Vagina (tissue), 2 donors: ENCODE results near the gene TMEM163. TPM values are rescaled to one million over a fixed set of nuclear protein-coding genes. Genes with fewer than 3 reads are reported as not detected.

Experiments
- DNase-seq, 2 donors: peaks; one replicate each; pipeline ENCODE4 v3.0.0-alpha.2; 2017; ENCODE audit errors: extremely low spot score in 2 of 2
- H3K27ac ChIP-seq: fragments of 200-600 bp; sonication (generic); one replicate; pipeline ENCODE4 v1.5.1; 2019
- H3K27me3 ChIP-seq: fragments of 200-600 bp; sonication (generic); one replicate; pipeline ENCODE4 v1.5.1; 2019
- H3K36me3 ChIP-seq, 2 donors: fragments of 200-600 bp; sonication (generic); one replicate each; pipeline ENCODE4 v1.5.1; 2017 to 2019
- H3K4me1 ChIP-seq: fragments of 200-600 bp; sonication (generic); one replicate; pipeline ENCODE4 v1.5.1; 2019
- H3K4me3 ChIP-seq, 2 donors: fragments of 200-600 bp; sonication (generic); 1 replicate in 1 of 2; 2 replicates in 1 of 2; pipeline ENCODE4 v1.5.1; 2016 to 2019
- H3K9me3 ChIP-seq: fragments of 200-600 bp; sonication (generic); one replicate; pipeline ENCODE4 v1.5.1; 2019
- POLR2A ChIP-seq, 2 donors: fragments of 450-650 bp; IDR thresholded peaks; one replicate each; pipeline ENCODE4 v1.6.1; 2017; ENCODE audit warnings: antibody characterized with exemption in 2 of 2, mild to moderate bottlenecking in 2 of 2, moderate library complexity in 2 of 2
- POLR2AphosphoS5 ChIP-seq, 2 donors: sonication (generic); formaldehyde crosslinking; IDR thresholded peaks; one replicate each; pipeline ENCODE4 v1.9.0; 2017; ENCODE audit warnings: antibody characterized with exemption in 2 of 2, mild to moderate bottlenecking in 2 of 2, low read depth in 1 of 2; ENCODE audit not compliant: insufficient read depth in 1 of 2
- intact Hi-C: fragments of 100-400 bp; cut with DNase I; formaldehyde crosslinking; loops from one replicate; pipeline ENCODE4 v1.15.1; 2023
- total RNA-seq: library from RNA; depleted of rRNA; stranded (reverse); fragments of >200 nt; gene quantifications from one replicate; pipeline ENCODE4 v1.2.3, GENCODE V29; 2016
- TF ChIP-seq, protein P1 (sequence below), 3 experiments: fragments of 450-650 bp in 2 of 3; fragments of 200-600 bp in 1 of 3; sonication (generic) in 1 of 3; IDR thresholded peaks; one replicate each; pipeline ENCODE4 v1.5.1; 2017 to 2019; ENCODE audit warnings: antibody characterized with exemption in 3 of 3, mild to moderate bottlenecking in 2 of 3, moderate library complexity in 2 of 3

The TMEM163 gene
- total RNA-seq, 1 donor from 2014 or later = not detected

DNA sequence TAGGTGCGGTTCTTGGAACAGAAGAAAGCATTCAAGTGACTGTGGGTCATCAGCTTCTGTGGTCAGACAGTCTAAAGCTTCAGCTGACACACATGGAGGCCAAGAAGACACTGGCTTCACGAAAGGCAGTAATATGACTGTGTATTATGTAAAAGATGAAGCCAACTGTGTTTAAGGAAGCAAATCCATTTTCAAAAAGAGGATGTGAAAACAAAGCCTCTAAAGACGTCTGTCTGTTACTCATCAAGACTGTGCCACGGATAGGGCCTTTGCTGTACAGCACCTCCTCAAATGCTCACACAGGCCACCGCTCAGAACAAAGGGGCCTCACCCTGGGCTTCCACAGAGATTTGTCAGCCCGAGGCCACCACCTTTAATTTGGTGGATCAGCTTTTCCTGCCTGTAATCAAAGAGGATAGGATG lies 21.1 kb upstream of the TMEM163 start:
- intact Hi-C loops = no loop called here
- no peaks in the 10 kb centered on the region for H3K9me3 ChIP-seq
- no peak for TF ChIP-seq POLR2AphosphoS5 (IDR thresholded peaks at IDR 0.05; ENCODE audit: insufficient read depth in 1 of 2, low read depth in 1 of 2)
- TF ChIP-seq, protein P1, sequence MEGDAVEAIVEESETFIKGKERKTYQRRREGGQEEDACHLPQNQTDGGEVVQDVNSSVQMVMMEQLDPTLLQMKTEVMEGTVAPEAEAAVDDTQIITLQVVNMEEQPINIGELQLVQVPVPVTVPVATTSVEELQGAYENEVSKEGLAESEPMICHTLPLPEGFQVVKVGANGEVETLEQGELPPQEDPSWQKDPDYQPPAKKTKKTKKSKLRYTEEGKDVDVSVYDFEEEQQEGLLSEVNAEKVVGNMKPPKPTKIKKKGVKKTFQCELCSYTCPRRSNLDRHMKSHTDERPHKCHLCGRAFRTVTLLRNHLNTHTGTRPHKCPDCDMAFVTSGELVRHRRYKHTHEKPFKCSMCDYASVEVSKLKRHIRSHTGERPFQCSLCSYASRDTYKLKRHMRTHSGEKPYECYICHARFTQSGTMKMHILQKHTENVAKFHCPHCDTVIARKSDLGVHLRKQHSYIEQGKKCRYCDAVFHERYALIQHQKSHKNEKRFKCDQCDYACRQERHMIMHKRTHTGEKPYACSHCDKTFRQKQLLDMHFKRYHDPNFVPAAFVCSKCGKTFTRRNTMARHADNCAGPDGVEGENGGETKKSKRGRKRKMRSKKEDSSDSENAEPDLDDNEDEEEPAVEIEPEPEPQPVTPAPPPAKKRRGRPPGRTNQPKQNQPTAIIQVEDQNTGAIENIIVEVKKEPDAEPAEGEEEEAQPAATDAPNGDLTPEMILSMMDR (IDR thresholded peaks at IDR 0.05) = no peak
- no peak for TF ChIP-seq POLR2A (IDR thresholded peaks at IDR 0.05)
- no peak for DNase-seq
- no peak overlapping the region for H3K4me3 ChIP-seq
- no peaks in the 10 kb centered on the region for H3K36me3 ChIP-seq
- H3K27me3 ChIP-seq = no peaks in the 10 kb centered on the region
- no peak overlapping the region for H3K27ac ChIP-seq
- H3K4me1 ChIP-seq = no peaks in the 10 kb centered on the region

DNA sequence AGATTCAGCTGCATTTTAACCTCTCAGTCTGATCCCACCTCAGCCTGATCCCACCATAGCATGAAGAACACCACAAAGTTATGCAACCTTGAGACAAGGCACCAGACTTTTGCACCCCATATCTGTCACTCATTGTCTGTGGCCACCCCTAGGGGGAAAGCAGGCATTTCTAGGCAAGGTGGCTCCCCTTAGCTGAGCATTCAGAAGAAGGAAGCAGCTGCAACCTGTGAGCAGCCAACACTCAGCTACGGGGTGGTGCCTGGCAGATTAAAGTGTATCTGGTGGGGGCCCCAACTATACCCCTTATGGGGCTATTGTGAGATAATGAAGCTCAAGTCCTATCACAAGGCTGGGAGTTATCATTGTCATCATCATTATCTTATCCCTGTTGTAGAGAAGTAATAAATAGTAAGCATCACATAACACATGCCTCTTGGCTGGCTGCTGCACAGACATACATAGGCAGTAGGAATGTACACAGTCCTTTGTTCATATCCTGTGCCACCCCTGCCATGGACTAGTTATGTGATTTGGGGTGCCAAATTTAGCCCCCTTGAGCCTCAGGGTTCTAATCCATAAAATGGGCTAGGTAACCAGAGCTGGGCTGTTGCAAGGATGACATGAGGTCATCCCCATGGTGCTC lies 20.6 kb upstream of the TMEM163 start:
- no peak overlapping the region for H3K4me3 ChIP-seq
- H3K9me3 ChIP-seq = no peaks in the 10 kb centered on the region
- intact Hi-C loops = no loop called here
- TF ChIP-seq POLR2AphosphoS5 (IDR thresholded peaks at IDR 0.05; ENCODE audit: insufficient read depth in 1 of 2, low read depth in 1 of 2) (no peak), POLR2A (IDR thresholded peaks at IDR 0.05) (no peak)
- TF ChIP-seq, protein P1 (IDR thresholded peaks at IDR 0.05) = no peak
- H3K27ac ChIP-seq = no peak overlapping the region
- no peaks in the 10 kb centered on the region for H3K36me3 ChIP-seq
- DNase-seq = no peak
- H3K27me3 ChIP-seq = no peaks in the 10 kb centered on the region
- H3K4me1 ChIP-seq = no peaks in the 10 kb centered on the region

DNA sequence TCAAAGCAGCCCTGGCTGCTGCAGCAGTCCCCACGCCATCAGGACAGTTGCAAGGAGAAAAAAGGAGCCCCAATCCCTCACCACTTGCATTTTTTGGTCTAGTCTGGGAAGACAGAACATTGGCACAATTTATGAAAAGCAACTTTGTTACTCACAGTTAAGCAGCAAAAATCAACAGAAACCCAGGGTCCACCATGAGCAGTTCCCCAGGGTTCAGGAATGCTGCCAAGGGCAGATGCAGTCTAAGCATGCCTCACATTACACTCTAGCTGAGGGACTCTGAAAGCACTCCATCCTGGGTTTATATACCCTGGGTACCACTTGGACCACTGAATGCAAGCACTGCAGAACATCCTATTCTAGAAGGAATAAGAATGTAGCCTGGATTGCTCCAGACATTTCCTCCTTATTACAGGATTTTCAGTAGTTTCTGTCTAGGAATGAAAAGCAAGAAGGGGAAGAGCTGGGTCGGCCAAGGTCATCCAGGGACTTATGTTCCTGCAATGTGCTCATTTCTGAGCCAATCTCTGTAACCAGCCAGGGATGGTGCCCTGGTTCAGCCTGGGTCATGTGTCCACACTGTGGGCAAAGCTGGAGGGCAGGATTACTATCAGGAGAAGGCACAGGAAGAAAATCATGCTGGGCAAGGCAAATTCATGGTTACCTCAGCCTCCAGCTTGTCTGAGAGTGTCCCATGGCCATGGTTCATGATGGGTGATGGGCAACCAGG lies 19.5 kb upstream of the TMEM163 start:
- TF ChIP-seq, protein P1 (IDR thresholded peaks at IDR 0.05) = no peak
- no peak for TF ChIP-seq POLR2AphosphoS5 (IDR thresholded peaks at IDR 0.05; ENCODE audit: insufficient read depth in 1 of 2, low read depth in 1 of 2)
- no peak for TF ChIP-seq POLR2A (IDR thresholded peaks at IDR 0.05)
- intact Hi-C loops = no loop called here
- H3K4me1 ChIP-seq = no peaks in the 10 kb centered on the region
- H3K27me3 ChIP-seq = no peaks in the 10 kb centered on the region
- H3K4me3 ChIP-seq = no peak overlapping the region
- H3K9me3 ChIP-seq = no peaks in the 10 kb centered on the region
- DNase-seq = no peak
- H3K36me3 ChIP-seq = no peaks in the 10 kb centered on the region
- no peak overlapping the region for H3K27ac ChIP-seq

DNA sequence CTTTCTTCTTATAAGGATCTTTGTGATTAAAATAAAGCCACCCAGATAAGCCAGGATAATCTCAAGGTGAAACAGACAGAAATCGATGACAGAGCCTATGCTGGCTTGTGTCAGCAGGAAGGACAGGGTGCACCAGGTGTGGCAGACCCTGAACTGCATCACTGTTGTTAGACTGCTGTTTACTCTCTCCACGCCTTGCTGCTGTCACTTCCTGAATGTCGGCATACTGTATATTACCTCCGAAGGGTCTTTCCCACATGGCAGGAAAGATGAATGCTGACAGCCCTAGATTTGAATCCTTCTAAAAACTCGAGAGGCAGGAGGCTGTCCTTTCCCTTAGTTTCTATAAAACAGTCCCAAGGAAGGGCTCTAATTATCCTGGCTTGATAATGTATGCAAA lies 18.9 kb upstream of the TMEM163 start:
- TF ChIP-seq, protein P1 (IDR thresholded peaks at IDR 0.05) = no peak
- TF ChIP-seq POLR2AphosphoS5 (IDR thresholded peaks at IDR 0.05; ENCODE audit: insufficient read depth in 1 of 2, low read depth in 1 of 2) = no peak
- TF ChIP-seq POLR2A (IDR thresholded peaks at IDR 0.05) = no peak
- no peaks in the 10 kb centered on the region for H3K9me3 ChIP-seq
- no peak overlapping the region for H3K27ac ChIP-seq
- no peaks in the 10 kb centered on the region for H3K4me1 ChIP-seq
- DNase-seq = no peak
- intact Hi-C loops = no loop called here
- no peaks in the 10 kb centered on the region for H3K27me3 ChIP-seq
- H3K36me3 ChIP-seq = no peaks in the 10 kb centered on the region
- H3K4me3 ChIP-seq = no peak overlapping the region
